CD4-positive, alpha-beta T cell treated with Interleukin-6 at 100 ng/mL for 8 hours (primary cell): ENCODE measurements around the gene TELO2.
"Not testable (repeated sequence)": the region's sequence is repeated elsewhere in the genome, so short reads cannot be mapped to it uniquely, and the experiment has no call there.

Experiments
- DNase-seq: peaks from one replicate; pipeline ENCODE4 v3.0.0-alpha.2; 2020; ENCODE audit warnings: mixed read lengths, low spot score

Gene TELO2

GRCh38 chr16:1475552-1476114, 17.5 kb upstream of the TELO2 start:
- no peak for DNase-seq

GRCh38 chr16:1477033-1477432, 16.1 kb upstream of the TELO2 start:
- DNase-seq, result no peak

- not testable (repeated sequence) for DNase-seq
Observed at GRCh38 chr16:1478937-1479336, 14.2 kb upstream of the TELO2 start.

GRCh38 chr16:1481906-1482835, 11.0 kb upstream of the TELO2 start:
- no peak for DNase-seq

- DNase-seq, result no peak
Observed at GRCh38 chr16:1485847-1486496, 7.2 kb upstream of the TELO2 start.

GRCh38 chr16:1486551-1487390, 6.4 kb upstream of the TELO2 start:
- no peak for DNase-seq

- DNase-seq, result no peak
Observed at GRCh38 chr16:1487395-1488053, 5.6 kb upstream of the TELO2 start.

- DNase-seq, result no peak
Observed at GRCh38 chr16:1488054-1488601, 5.0 kb upstream of the TELO2 start.

- DNase-seq, result no peak
Observed at GRCh38 chr16:1488619-1489018, 4.5 kb upstream of the TELO2 start, which contains the start of gene PTX4. Gene PTX4, minus strand, starts transcription at chr16:1488944. Its CDS starts 35 bp downstream, at chr16:1488909.

GRCh38 chr16:1489077-1489476, 4.1 kb upstream of the TELO2 start:
- DNase-seq, result no peak

GRCh38 chr16:1491327-1491726, 1.8 kb upstream of the TELO2 start:
- no peak for DNase-seq

GRCh38 chr16:1492082-1492922, 858 bp upstream of the TELO2 start:
- DNase-seq, result no peak

- no peak for DNase-seq
Observed at GRCh38 chr16:1493746-1494094, 560 bp downstream of the TELO2 start.

- DNase-seq, result no peak
Observed at GRCh38 chr16:1494129-1494640, 1.0 kb downstream of the TELO2 start.

- DNase-seq, result no peak
Observed at GRCh38 chr16:1494711-1495110, 1.6 kb downstream of the TELO2 start.

- DNase-seq, result no peak
Observed at GRCh38 chr16:1495211-1495888, 2.2 kb downstream of the TELO2 start.

GRCh38 chr16:1495889-1496262, 2.7 kb downstream of the TELO2 start:
- DNase-seq, result no peak

- no peak for DNase-seq
Observed at GRCh38 chr16:1496464-1496863, 3.3 kb downstream of the TELO2 start.

- no peak for DNase-seq
Observed at GRCh38 chr16:1497014-1497598, 3.9 kb downstream of the TELO2 start.
